H1 (cell line): ENCODE measurements around the gene SMTNL2. TPM values are rescaled to one million over a fixed set of nuclear protein-coding genes. Genes with fewer than 3 reads are reported as not detected.

Experiments
- CTCF ChIA-PET: fragments of 300-600 bp; sonication (Branson Sonifier 250); formaldehyde crosslinking; loops from one replicate; lab custom pipeline; 2021; ENCODE audit not compliant: partially characterized antibody; lab: Charles Lee
- POLR2A ChIA-PET: fragments of 300-600 bp; sonication (Branson Sonifier 250); formaldehyde crosslinking; loops from one replicate; lab custom pipeline; 2021; ENCODE audit warnings: inconsistent platforms; ENCODE audit not compliant: partially characterized antibody; lab: Charles Lee
- DNase-seq, 2 experiments: peaks; one replicate each; pipeline versions ENCODE4 v3.0.0 to v3.0.0-alpha.2; 2010 to 2022; ENCODE audit warnings: low spot score in 2 of 2, low read depth in 1 of 2, mixed read lengths in 1 of 2
- FAIRE-seq: peaks from 2 replicates; lab custom pipeline; 2011; peaks lifted over from hg19 to GRCh38; lab: Jason Lieb, UNC
- H2AFZ ChIP-seq: 2 replicates; pipeline ENCODE4 v1.8.1; 2012; ENCODE audit warnings: low read length, inconsistent platforms
- H2AK5ac ChIP-seq: 2 replicates; pipeline ENCODE4 v1.6.1; 2013; ENCODE audit warnings: low read depth, low read length
- H2BK120ac ChIP-seq: replicated peaks from 2 replicates; pipeline ENCODE3; 2013; ENCODE audit warnings: low read depth, low read length, inconsistent platforms
- H2BK12ac ChIP-seq: 2 replicates; pipeline ENCODE4 v1.6.1; 2013; ENCODE audit warnings: low read depth, low read length
- H2BK15ac ChIP-seq: 2 replicates; pipeline ENCODE4 v1.6.1; 2013; ENCODE audit warnings: low read length
- H2BK20ac ChIP-seq: 2 replicates; pipeline ENCODE4 v1.6.1; 2013; ENCODE audit warnings: low read length
- H2BK5ac ChIP-seq: 2 replicates; pipeline ENCODE4 v1.6.1; 2013; ENCODE audit warnings: low read depth, low read length
- H3K14ac ChIP-seq: 2 replicates; pipeline ENCODE4 v1.6.1; 2013; ENCODE audit warnings: inconsistent platforms; ENCODE audit not compliant: insufficient read length
- H3K18ac ChIP-seq: 2 replicates; pipeline ENCODE4 v1.6.1; 2013; ENCODE audit warnings: low read length; ENCODE audit errors: extremely low read depth
- H3K23ac ChIP-seq: 2 replicates; pipeline ENCODE4 v1.6.1; 2013; ENCODE audit warnings: inconsistent platforms; ENCODE audit not compliant: insufficient read length
- H3K23me2 ChIP-seq: 2 replicates; pipeline ENCODE4 v1.6.1; 2013; ENCODE audit warnings: low read depth, low read length
- H3K27ac ChIP-seq: 2 replicates; pipeline ENCODE4 v1.6.1; 2011; ENCODE audit warnings: low read depth, low read length, inconsistent platforms
- H3K27me3 ChIP-seq, 4 experiments: replicated peaks in 1 of 4; 1 replicate in 1 of 4; 2 replicates in 3 of 4; pipeline versions ENCODE4 v1.6.1 to v1.8.1; 2011 to 2013; ENCODE audit warnings: low read length in 3 of 4, mild to moderate bottlenecking in 3 of 4, inconsistent platforms in 2 of 4, mixed read lengths in 2 of 4, moderate library complexity in 1 of 4; ENCODE audit not compliant: control insufficient read depth in 3 of 4, insufficient read depth in 3 of 4; ENCODE audit errors: extremely low read depth in 1 of 4
- H3K36me3 ChIP-seq, 4 experiments: 2 replicates each; pipeline versions ENCODE4 v1.6.1 to v1.8.1; 2011 to 2013; ENCODE audit warnings: mild to moderate bottlenecking in 4 of 4, low read length in 3 of 4, moderate library complexity in 2 of 4, control low read depth in 1 of 4, inconsistent platforms in 1 of 4; ENCODE audit not compliant: insufficient read depth in 4 of 4, control insufficient read depth in 2 of 4
- H3K4ac ChIP-seq: replicated peaks from 2 replicates; pipeline ENCODE3; 2013; ENCODE audit warnings: low read length, low read depth, mixed read lengths, inconsistent platforms; ENCODE audit not compliant: insufficient read length
- H3K4me1 ChIP-seq, 4 experiments: replicated peaks in 1 of 4; 1 replicate in 1 of 4; 2 replicates in 3 of 4; pipeline versions ENCODE4 v1.6.1 to v1.8.1; 2011 to 2013; ENCODE audit warnings: low read length in 3 of 4, inconsistent platforms in 2 of 4, mixed read lengths in 1 of 4; ENCODE audit not compliant: insufficient read depth in 4 of 4, control insufficient read depth in 3 of 4
- H3K4me2 ChIP-seq, 2 experiments: 2 replicates each; pipeline versions ENCODE4 v1.6.1 to v1.8.1; 2011 to 2013; ENCODE audit warnings: low read depth in 2 of 2, low read length in 2 of 2, control low read depth in 1 of 2, inconsistent platforms in 1 of 2, mild to moderate bottlenecking in 1 of 2; ENCODE audit not compliant: insufficient read depth in 1 of 2
- H3K4me3 ChIP-seq, 4 experiments: fragments of 200-600, 300-600 bp in 1 of 4; sonication (generic), shearing (Covaris generic), sonication (Bioruptor Twin) in 1 of 4; 2 replicates each; pipeline versions ENCODE4 v1.5.1 to v1.8.1; 2011 to 2016; ENCODE audit warnings: low read length in 4 of 4, low read depth in 3 of 4, control low read depth in 2 of 4, inconsistent platforms in 2 of 4, mild to moderate bottlenecking in 2 of 4, mixed read lengths in 1 of 4, moderate library complexity in 1 of 4; ENCODE audit not compliant: insufficient read depth in 2 of 4; ENCODE audit errors: extremely low read depth in 1 of 4
- H3K56ac ChIP-seq: replicated peaks from 2 replicates; pipeline ENCODE3; 2013; ENCODE audit warnings: low read depth, mild to moderate bottlenecking, mixed read lengths, low read length, inconsistent platforms; ENCODE audit not compliant: insufficient read length
- H3K79me1 ChIP-seq: 2 replicates; pipeline ENCODE4 v1.6.1; 2013; ENCODE audit warnings: low read depth, low read length, control low read depth
- H3K79me2 ChIP-seq, 2 experiments: 2 replicates each; pipeline versions ENCODE4 v1.6.1 to v1.8.1; 2012 to 2013; ENCODE audit warnings: low read length in 2 of 2, mild to moderate bottlenecking in 2 of 2, inconsistent platforms in 1 of 2; ENCODE audit not compliant: insufficient read depth in 2 of 2, control insufficient read depth in 1 of 2
- H3K9ac ChIP-seq, 4 experiments: replicated peaks in 1 of 4; 1 replicate in 1 of 4; 2 replicates in 3 of 4; pipeline versions ENCODE4 v1.6.1 to v1.8.1; 2011 to 2013; ENCODE audit warnings: low read depth in 3 of 4, low read length in 3 of 4, control low read depth in 2 of 4, mild to moderate bottlenecking in 2 of 4, moderate library complexity in 2 of 4, inconsistent platforms in 1 of 4; ENCODE audit errors: extremely low read depth in 1 of 4
- H3K9me3 ChIP-seq, 2 experiments: 2 replicates each; pipeline versions ENCODE4 v1.6.1 to v1.8.1; 2012 to 2013; ENCODE audit warnings: mild to moderate bottlenecking in 2 of 2, moderate library complexity in 2 of 2, control low read depth in 1 of 2, inconsistent platforms in 1 of 2, low read depth in 1 of 2, low read length in 1 of 2, mixed read lengths in 1 of 2; ENCODE audit not compliant: insufficient read depth in 2 of 2
- H4K20me1 ChIP-seq, 2 experiments: replicated peaks in 1 of 2; 2 replicates each; pipeline versions ENCODE3 to v1.8.1; 2011 to 2013; ENCODE audit warnings: inconsistent platforms in 2 of 2, low read length in 2 of 2, mild to moderate bottlenecking in 1 of 2; ENCODE audit not compliant: insufficient read depth in 2 of 2, control insufficient read depth in 1 of 2
- H4K5ac ChIP-seq: 2 replicates; pipeline ENCODE4 v1.6.1; 2013; ENCODE audit warnings: low read length, low read depth, mixed read lengths, inconsistent platforms; ENCODE audit not compliant: insufficient read length
- H4K8ac ChIP-seq: 2 replicates; pipeline ENCODE4 v1.8.0; 2013; ENCODE audit warnings: mild to moderate bottlenecking, moderate library complexity, low read length, inconsistent platforms; ENCODE audit not compliant: insufficient read depth; ENCODE audit errors: extremely low read depth
- H4K91ac ChIP-seq: replicated peaks from 2 replicates; pipeline ENCODE3; 2013; ENCODE audit warnings: low read length, mixed read lengths, inconsistent platforms; ENCODE audit not compliant: insufficient read length
- CTCF ChIP-seq, 3 experiments: IDR thresholded peaks; 1 replicate in 2 of 3; 2 replicates in 1 of 3; pipeline versions ENCODE4 v1.5.1 to v1.6.1; 2011; ENCODE audit warnings: low read length in 3 of 3, mild to moderate bottlenecking in 3 of 3, inconsistent platforms in 2 of 3, low read depth in 1 of 3, moderate library complexity in 1 of 3; ENCODE audit not compliant: insufficient read depth in 1 of 3; ENCODE audit errors: control extremely low read depth in 1 of 3
- EP300 ChIP-seq, 2 experiments: IDR thresholded peaks; 1 replicate in 1 of 2; 2 replicates in 1 of 2; pipeline ENCODE4 v1.6.1; 2011 to 2012; ENCODE audit warnings: low read depth in 2 of 2, low read length in 2 of 2, mild to moderate bottlenecking in 2 of 2, borderline replicate concordance in 1 of 2, inconsistent platforms in 1 of 2, moderate library complexity in 1 of 2
- RAD21 ChIP-seq, 2 experiments: IDR thresholded peaks in 1 of 2; conservative IDR thresholded peaks in 1 of 2; 2 replicates each; pipeline ENCODE4 v1.6.1; 2011; ENCODE audit warnings: low read depth in 2 of 2, low read length in 2 of 2, improper control_type of control experiment in 1 of 2, inconsistent platforms in 1 of 2, mild to moderate bottlenecking in 1 of 2, moderate library complexity in 1 of 2
- RNF2 ChIP-seq: fragments of 200-900, 300-1000 bp; sonication (generic); IDR thresholded peaks from 2 replicates; pipeline ENCODE4 v1.7.1; 2016; ENCODE audit warnings: borderline replicate concordance, low read depth, mild to moderate bottlenecking, antibody characterized with exemption, low read length; ENCODE audit not compliant: poor library complexity, severe bottlenecking; ENCODE audit errors: missing control alignments
- SAP30 ChIP-seq: fragments of 300-600 bp; sonication (generic); IDR thresholded peaks from 2 replicates; pipeline ENCODE4 v1.7.1; 2012; ENCODE audit warnings: low read length, moderate library complexity, mild to moderate bottlenecking, inconsistent platforms; ENCODE audit not compliant: insufficient read depth, insufficient replicate concordance
- SIX5 ChIP-seq: IDR thresholded peaks from 2 replicates; pipeline ENCODE4 v1.6.1; 2011; ENCODE audit warnings: mild to moderate bottlenecking, low read depth, low read length
- WGBS, 2 experiments: shearing (Covaris generic) in 1 of 2; methylation state at CpG; one replicate each; pipeline versions ENCODE4 v1.1.6 to v1.1.7; 2013 to 2015; ENCODE audit warnings: low lambda C conversion rate in 2 of 2, mixed read lengths in 2 of 2, inconsistent platforms in 1 of 2, low coverage in 1 of 2, missing lambda C conversion rate in 1 of 2; ENCODE audit not compliant: insufficient replicate concordance in 2 of 2, insufficient coverage in 1 of 2, insufficient read length in 1 of 2; ENCODE audit errors: extremely low coverage in 1 of 2, missing lambda C conversion rate in 1 of 2; 5-methylcytosine and 5-hydroxymethylcytosine counted together
- polyA plus RNA-seq, 7 experiments: library from polyadenylated mRNA; depleted of rRNA in 3 of 7; stranded (reverse) in 5 of 7; unstranded in 2 of 7; fragments of >200 nt in 5 of 7; fragments of 200-250 nt in 2 of 7; gene quantifications; 1 replicate in 5 of 7; 2 replicates in 1 of 7; 4 replicates in 1 of 7; pipeline versions ENCODE4 v1.2.1 to v1.2.3, GENCODE V29; 2011 to 2013; ENCODE audit warnings: missing spikeins in 2 of 7, mixed read lengths in 2 of 7
- total RNA-seq: library from RNA; stranded (reverse); fragmentation: NEBNext Ultra II Directional; extraction: Animal tissue kit (Norgen Biotek cat#: 25700); gene quantifications from 2 replicates; pipeline ENCODE4 v1.2.1, GENCODE V29; 2021

The SMTNL2 gene
- total and polyA plus RNA-seq, 2 of the 8 experiments (the other 6 are each of a cell fraction or from before 2014, with no cell fraction given): 3.6 to 4.5 TPM

- no peaks in the 10 kb centered on the region for H3K9me3 ChIP-seq
- H3K36me3 ChIP-seq: no peaks in the 10 kb centered on the region
- no peak overlapping the region for H3K4ac ChIP-seq
- no peak overlapping the region for H3K4me2 ChIP-seq
- no peak overlapping the region for H3K9ac ChIP-seq
- H2BK20ac ChIP-seq: no peak overlapping the region
- DNase-seq (peak in 1 of 2 experiments; percentile 85), FAIRE-seq (peak; percentile 90)
- H3K79me1 ChIP-seq: no peaks in the 10 kb centered on the region
- no peak overlapping the region for H2BK15ac ChIP-seq
- H3K18ac ChIP-seq: no peak overlapping the region
- H3K4me1 ChIP-seq: peaks cover 2 to 8% (median 6%) of the 10 kb centered on the region in 4 experiments; a peak in 4 of 7 replicates
- H3K14ac ChIP-seq: no peak overlapping the region
- H3K23me2 ChIP-seq: no peaks in the 10 kb centered on the region; the same call in 1 of the 2 replicates
- TF ChIP-seq SAP30: no peak
- no peak for TF ChIP-seq SIX5
- TF ChIP-seq RAD21 (IDR thresholded peaks at IDR 0.05 in 1 of 2, conservative IDR thresholded peaks at IDR 0.05 in 1 of 2; ENCODE audit: low read depth in 2 of 2, low read length in 2 of 2): peak; percentile 94 to 95
- no peak for TF ChIP-seq EP300 (IDR thresholded peaks at IDR 0.05; ENCODE audit: borderline replicate concordance in 1 of 2, low read depth in 2 of 2, low read length in 2 of 2)
- peak; percentile 56 to 93 (median 90) for TF ChIP-seq CTCF (IDR thresholded peaks at IDR 0.05; ENCODE audit: control extremely low read depth in 1 of 3, insufficient read depth in 1 of 3, low read depth in 1 of 3, low read length in 3 of 3)
- no peak for TF ChIP-seq RNF2
- no peak overlapping the region for H4K5ac ChIP-seq
- H2AK5ac ChIP-seq: no peak overlapping the region
- no peaks in the 10 kb centered on the region; a peak in 1 of 7 replicates for H3K27me3 ChIP-seq
- H2BK12ac ChIP-seq: 0 out of 2 replicates have a peak overlapping the region, but pooled peaks have one; percentile 9
- no peak overlapping the region for H4K91ac ChIP-seq
- no peak overlapping the region for H3K4me3 ChIP-seq
- H3K79me2 ChIP-seq: no peaks in the 10 kb centered on the region
- H2BK120ac ChIP-seq: no peak overlapping the region
- H3K56ac ChIP-seq: no peak overlapping the region
- H4K8ac ChIP-seq: no peak overlapping the region
- H3K27ac ChIP-seq: no peak overlapping the region
- H4K20me1 ChIP-seq: no peaks in the 10 kb centered on the region
- no peak overlapping the region for H2BK5ac ChIP-seq
- ChIA-PET POLR2A (interaction anchor here (1.0 to 1.8 kb wide), 10 partner anchors 10 to 160 kb away, joined by 3 to 5 read pairs (median 4); no protein-coding TSS in a partner anchor), CTCF (interaction anchor here (0.6 to 7.4 kb wide), 55 partner anchors 8 to 705 kb away, joined by 3 to 170 read pairs (median 4); partner anchors contain the start of genes ALOX15, CHRNE, MYBBP1A and SMTNL2)
- H3K23ac ChIP-seq: no peak overlapping the region
- 33% methylated on average over 5 of the region's 5 CpGs; no CpG with 5 or more reads in 1 of the 2 experiments for WGBS, 2 experiments
- no peak overlapping the region for H2AFZ ChIP-seq
These were observed 17.5 kb upstream of the SMTNL2 start for GRCh38 chr17:4566785-4567184.
